Psoas muscle (tissue), 8 donors: ENCODE measurements around the gene ZFAND6. TPM values are rescaled to one million over a fixed set of nuclear protein-coding genes. Genes with fewer than 3 reads are reported as not detected.
"Not testable (repeated sequence)": the region's sequence is repeated elsewhere in the genome, so short reads cannot be mapped to it uniquely, and the experiment has no call there.

Source experiments
- ATAC-seq, 4 donors: fragments of 200-7000 bp; cut with Tn5 transposase; one replicate each; pipeline ENCODE4 v1.9.1; 2020; ENCODE audit warnings: moderate library complexity in 3 of 4, mild to moderate bottlenecking in 2 of 4
- DNase-seq, 2 donors: peaks; one replicate each; pipeline ENCODE4 v3.0.0-alpha.2; 2020
- H3K27ac ChIP-seq: fragments of 200-600 bp; one replicate; pipeline ENCODE4 v1.8.0; 2022
- H3K27me3 ChIP-seq, 3 donors: fragments of 200-600 bp in 1 of 3; one replicate each; pipeline versions ENCODE4 v1.6.1 to v1.8.0; 2013 to 2022; ENCODE audit warnings: low read length in 2 of 3, mild to moderate bottlenecking in 2 of 3, moderate library complexity in 1 of 3; ENCODE audit not compliant: insufficient read depth in 3 of 3
- H3K36me3 ChIP-seq, 2 donors: fragments of 200-600 bp in 1 of 2; one replicate each; pipeline versions ENCODE4 v1.6.1 to v1.8.0; 2013 to 2022; ENCODE audit warnings: low read depth in 1 of 2, mild to moderate bottlenecking in 1 of 2, moderate library complexity in 1 of 2; ENCODE audit not compliant: insufficient read depth in 1 of 2
- H3K4me1 ChIP-seq: fragments of 200-600 bp; one replicate; pipeline ENCODE4 v1.8.0; 2022
- H3K4me3 ChIP-seq: fragments of 200-600 bp; one replicate; pipeline ENCODE4 v1.8.0; 2022; ENCODE audit warnings: mild to moderate bottlenecking
- H3K9me3 ChIP-seq: fragments of 200-600 bp; one replicate; pipeline ENCODE4 v1.8.0; 2022
- WGBS, 3 donors: extraction: QIAGEN DNeasy Blood & Tissue Kit; methylation state at CpG; one replicate each; pipeline versions ENCODE4 v1.1.6 to v1.1.7; 2013; 5-methylcytosine and 5-hydroxymethylcytosine counted together
- intact Hi-C, 2 donors: fragments of 100-400 bp; cut with DNase I; formaldehyde crosslinking; loops; one replicate each; pipeline versions ENCODE4 v1.11.0 to v1.14.2; 2022
- long read RNA-seq, 2 donors: library from polyadenylated mRNA; unstranded; transcript quantifications; one replicate each; pipeline ENCODE4 v2.0.0, GENCODE V29; 2021
- polyA plus RNA-seq, 3 donors: library from polyadenylated mRNA; stranded (reverse); fragments of 200-250 nt; gene quantifications; one replicate each; pipeline ENCODE4 v1.2.3, GENCODE V29; 2013
- total RNA-seq, 4 donors: library from RNA; stranded (reverse); fragmentation: NEBNext Ultra II Directional in 2 of 4; extraction: Animal tissue kit (Norgen Biotek cat#: 25700) in 2 of 4; gene quantifications; one replicate each; pipeline versions ENCODE4 v1.2.1 to v1.2.4, GENCODE V29; 2021 to 2023
- TF ChIP-seq, protein P1 (sequence below): fragments of 200-600 bp; IDR thresholded peaks from one replicate; pipeline ENCODE4 v1.8.0; 2022; ENCODE audit warnings: antibody characterized with exemption
- donor health status: healthy with polysubstance abuse.
- donor health status: DM: no; HTN: no; CAD: no; lungs with moderate emphysema.
- donor health status: Bipolar disorder and iron deficiency.
- donor health status: healthy.
- donor health status: DM: yes; HTN: yes; CAD: no.
- donor health status: DM: no; HTN: no; CAD: no.
- donor health status: DM: no; HTN: no; CAD: no.
- donor health status: DM: yes; HTN: yes; CAD: no.

ZFAND6 gene
- total RNA-seq, result 100 to 1,000 TPM in 1 of 4 donors, 10 to 100 TPM in 3; 66.3 to 102 (median 86.8) TPM
- polyA plus RNA-seq, result 100 to 1,000 TPM in 1 of 3 donors, 10 to 100 TPM in 2; 67.6 to 125 (median 78.8) TPM
- long read RNA-seq, donor 1, transcript ZFAND6-220 (6 exons, 891 nt), result major isoform, 66 of 97 reads
- long read RNA-seq, donor 1, transcript ZFAND6-201 (7 exons, 1,814 nt), result minor isoform, 13 of 97 reads
- long read RNA-seq, donor 1, partial matches to known transcripts, result 11 of 97 reads
- long read RNA-seq, donor 1, other reads (novel, unspliced or antisense), result 6 of 97 reads
- long read RNA-seq, donor 2, transcript ZFAND6-201 (7 exons, 1,814 nt), result minor isoform, 15 of 131 reads
- long read RNA-seq, donor 2, transcript ZFAND6-220 (6 exons, 891 nt), result major isoform, 97 of 131 reads
- long read RNA-seq, donor 2, partial matches to known transcripts, result 10 of 131 reads
- long read RNA-seq, donor 2, other reads (novel, unspliced or antisense), result 8 of 131 reads

DNA sequence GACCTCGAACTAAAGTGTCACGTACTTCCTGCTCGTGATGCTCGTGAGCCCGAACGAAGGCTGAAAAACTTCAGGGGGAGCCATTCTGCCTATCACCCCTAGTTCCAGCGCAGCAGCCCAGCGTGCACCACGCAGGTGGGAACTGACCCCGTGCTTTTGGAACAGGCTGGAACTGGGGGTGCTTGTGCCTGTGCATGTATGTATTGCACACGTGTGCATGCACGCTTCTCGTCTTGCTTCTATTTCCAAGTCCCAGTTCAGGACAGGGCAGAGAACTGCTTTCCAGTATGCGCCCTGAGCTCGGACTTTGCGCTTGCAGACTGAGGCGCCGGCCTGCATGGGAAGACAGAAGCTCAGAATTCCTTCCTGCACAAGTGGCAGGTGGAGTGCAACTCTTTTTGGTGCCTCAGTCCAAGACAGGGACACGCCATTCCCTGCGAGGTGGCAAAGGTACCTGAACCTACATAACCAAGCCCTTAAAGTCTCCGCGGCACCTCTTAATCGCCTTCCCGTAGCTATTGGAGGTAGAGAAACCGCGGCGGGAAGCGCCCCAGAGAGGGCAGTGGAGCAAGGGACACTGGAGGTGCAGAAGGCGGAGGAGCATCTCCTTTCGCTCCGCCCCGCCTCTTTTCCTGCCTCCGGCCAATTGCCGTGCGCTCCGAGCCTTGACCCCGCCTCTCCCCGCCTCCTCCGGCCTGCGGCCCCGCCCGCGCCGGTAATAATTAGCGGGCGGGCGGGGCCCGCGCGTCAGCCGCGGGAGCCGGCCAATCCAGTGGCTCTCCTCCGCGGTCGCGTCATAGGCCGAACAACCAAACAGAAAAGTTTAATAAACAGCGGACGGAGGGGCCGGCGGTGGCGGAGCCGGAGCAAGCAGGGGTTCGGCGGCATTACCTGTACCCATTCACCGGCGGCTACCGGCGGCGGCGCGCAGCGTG is at the start of gene ZFAND6:
Gene ZFAND6 (plus strand): TSS at position 826 of the 935 bp plus-strand sequence. CDS start 60,669 bp downstream, outside the sequence.
- Histone ChIP-seq H3K27me3 (no peaks in the 10 kb centered on the region), H3K9me3 (no peaks in the 10 kb centered on the region), H3K4me3 (peak within 1 kb of the TSS; percentile 84), H3K36me3 (no peaks in the 10 kb centered on the region), H3K27ac (peak within 1 kb of the TSS; percentile 97), H3K4me1 (peaks cover 25% of the 10 kb centered on the region)
- TF ChIP-seq, protein P1, sequence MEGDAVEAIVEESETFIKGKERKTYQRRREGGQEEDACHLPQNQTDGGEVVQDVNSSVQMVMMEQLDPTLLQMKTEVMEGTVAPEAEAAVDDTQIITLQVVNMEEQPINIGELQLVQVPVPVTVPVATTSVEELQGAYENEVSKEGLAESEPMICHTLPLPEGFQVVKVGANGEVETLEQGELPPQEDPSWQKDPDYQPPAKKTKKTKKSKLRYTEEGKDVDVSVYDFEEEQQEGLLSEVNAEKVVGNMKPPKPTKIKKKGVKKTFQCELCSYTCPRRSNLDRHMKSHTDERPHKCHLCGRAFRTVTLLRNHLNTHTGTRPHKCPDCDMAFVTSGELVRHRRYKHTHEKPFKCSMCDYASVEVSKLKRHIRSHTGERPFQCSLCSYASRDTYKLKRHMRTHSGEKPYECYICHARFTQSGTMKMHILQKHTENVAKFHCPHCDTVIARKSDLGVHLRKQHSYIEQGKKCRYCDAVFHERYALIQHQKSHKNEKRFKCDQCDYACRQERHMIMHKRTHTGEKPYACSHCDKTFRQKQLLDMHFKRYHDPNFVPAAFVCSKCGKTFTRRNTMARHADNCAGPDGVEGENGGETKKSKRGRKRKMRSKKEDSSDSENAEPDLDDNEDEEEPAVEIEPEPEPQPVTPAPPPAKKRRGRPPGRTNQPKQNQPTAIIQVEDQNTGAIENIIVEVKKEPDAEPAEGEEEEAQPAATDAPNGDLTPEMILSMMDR, result no peak
- intact Hi-C loops, result loop anchor here (2.0 to 10.0 kb wide), 3 partner anchors 92 to 164 kb away; partner anchors contain the start of genes FAH (in 1 of the 2) and MTHFS (in 1 of the 2)
- ATAC-seq (peak; percentile 97 to 98 (median 98)), DNase-seq (peak; percentile 95 to 98)
- 0 to 1% (median 1%) methylated on average over 52 to 74 of the region's 74 CpGs for WGBS, 3 donors

DNA sequence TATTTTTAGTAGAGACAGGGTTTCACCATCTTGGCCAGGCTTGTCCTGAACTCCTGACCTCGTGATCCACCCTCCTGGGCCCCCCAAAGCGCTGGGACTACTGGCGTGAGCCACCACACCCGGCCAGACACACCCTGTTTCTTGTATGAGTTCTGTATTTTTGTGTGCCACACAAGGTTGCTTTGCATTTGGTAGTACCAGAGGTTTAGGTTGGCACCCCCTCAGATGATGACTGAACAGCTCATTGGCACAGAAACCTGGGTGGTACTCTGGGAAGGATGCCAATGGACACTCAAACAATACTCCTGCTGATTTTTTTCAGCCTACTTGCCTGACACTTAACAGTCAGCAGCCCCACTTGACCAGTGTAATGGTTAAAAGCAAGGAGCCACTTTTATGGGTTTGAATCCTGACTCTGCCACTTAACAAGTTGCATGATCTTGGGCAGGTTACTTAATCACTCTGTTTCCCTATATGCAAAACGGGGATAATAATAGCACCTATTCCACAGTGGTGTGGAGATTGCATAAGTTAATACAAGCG is 49.3 kb upstream of the ZFAND6 start:
- Histone ChIP-seq H3K9me3 (no peaks in the 10 kb centered on the region), H3K27me3 (no peaks in the 10 kb centered on the region), H3K4me1 (no peaks in the 10 kb centered on the region), H3K27ac (no peak overlapping the region), H3K36me3 (no peaks in the 10 kb centered on the region), H3K4me3 (no peak overlapping the region)
- DNase-seq (no peak), ATAC-seq (no peak)
- TF ChIP-seq, protein P1, result no peak
- 52 to 64% (median 56%) methylated on average over 6 of the region's 6 CpGs for WGBS, 3 donors
- intact Hi-C loops, result no loop called here

DNA sequence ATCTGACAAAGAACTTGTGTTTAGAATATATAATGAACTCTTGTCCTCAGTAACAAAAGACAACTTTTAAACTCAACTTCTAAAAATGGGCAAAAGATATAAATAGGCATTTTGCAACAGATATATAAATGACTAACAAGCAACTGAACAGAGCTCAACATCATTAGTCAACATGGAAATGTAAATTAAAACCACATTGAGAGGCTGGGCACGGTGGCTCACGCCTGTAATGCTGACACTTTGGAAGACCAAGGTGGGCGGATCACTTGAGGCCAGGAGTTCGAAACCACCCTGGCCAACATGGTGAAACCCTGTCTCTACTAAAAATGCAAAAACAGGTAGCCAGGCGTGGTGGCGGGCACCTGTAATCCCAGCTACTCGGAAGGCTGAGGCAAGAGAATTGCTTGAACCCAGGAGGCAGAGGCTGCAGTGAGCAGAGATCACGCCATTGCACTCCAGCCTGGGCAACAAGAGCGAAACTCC is 48.4 kb upstream of the ZFAND6 start:
- H3K4me3 ChIP-seq, H3K36me3 ChIP-seq, DNase-seq, H3K27ac ChIP-seq, intact Hi-C loops, H3K27me3 ChIP-seq, ATAC-seq, H3K4me1 ChIP-seq, H3K9me3 ChIP-seq: not testable (repeated sequence)
- 85 to 88% (median 88%) methylated on average over 9 of the region's 9 CpGs for WGBS, 3 donors

DNA sequence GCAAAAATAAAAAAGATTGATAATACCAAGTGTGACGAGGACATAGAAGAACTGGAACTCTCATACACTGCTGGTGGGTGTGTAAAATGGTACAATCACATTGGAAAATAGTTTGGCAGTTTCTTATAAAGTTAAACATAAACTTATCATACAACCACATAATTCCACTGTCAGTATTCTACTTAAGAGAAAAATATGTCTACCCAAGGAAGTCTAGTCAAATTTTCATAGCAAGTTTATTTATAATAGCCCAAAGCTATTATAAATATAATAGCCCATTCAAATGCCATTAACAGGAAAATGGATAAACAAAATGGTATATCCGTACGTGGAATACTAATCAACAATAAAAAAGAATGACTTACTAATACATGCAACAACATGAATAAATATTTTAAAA is 47.9 kb upstream of the ZFAND6 start:
- no peaks in the 10 kb centered on the region for H3K36me3 ChIP-seq
- TF ChIP-seq, protein P1, result no peak
- DNase-seq (no peak), ATAC-seq (no peak)
- whole genome bisulfite sequencing, 3 donors, result 82 to 85% (median 85%) methylated on average over 3 of the region's 3 CpGs
- H3K9me3 ChIP-seq, result no peaks in the 10 kb centered on the region
- no peak overlapping the region for H3K4me3 ChIP-seq
- no peaks in the 10 kb centered on the region for H3K4me1 ChIP-seq
- no peak overlapping the region for H3K27ac ChIP-seq
- no peaks in the 10 kb centered on the region for H3K27me3 ChIP-seq
- intact Hi-C loops, result no loop called here
